ENCODE results near the gene EIF1. TPM values are rescaled to one million over a fixed set of nuclear protein-coding genes. Genes with fewer than 3 reads are reported as not detected.
"Not testable (repeated sequence)": the region's sequence is repeated elsewhere in the genome, so short reads cannot be mapped to it uniquely, and the experiment has no call there.

Gene EIF1
- total RNA-seq, 1 experiment from 2014 or later = 74.2 TPM

DNA sequence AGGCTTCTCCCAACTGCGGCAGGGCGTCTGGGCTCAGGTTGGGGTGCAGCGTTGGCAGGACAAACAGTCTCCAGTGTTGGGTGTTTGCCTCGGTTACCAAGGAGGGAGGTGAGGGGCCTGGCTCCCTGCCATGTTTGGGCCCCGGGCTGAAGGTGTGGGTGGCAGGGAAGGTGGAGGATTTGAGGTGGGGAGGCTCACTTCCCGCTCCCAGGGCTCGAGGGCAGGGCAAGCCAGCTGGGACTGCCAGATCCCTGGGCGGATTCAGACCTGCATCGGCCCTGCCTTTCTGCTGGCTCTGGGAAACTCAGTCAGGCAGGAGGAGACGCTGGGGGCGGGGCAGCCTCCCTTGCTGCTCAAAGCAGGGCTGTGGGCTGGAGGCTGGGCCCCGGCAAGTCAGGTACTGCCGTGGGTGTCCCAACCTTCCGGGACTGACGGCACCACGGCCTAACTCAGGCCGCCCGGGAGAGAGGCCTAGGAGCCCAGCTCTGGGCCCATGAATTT, 33.0 kb upstream of the EIF1 start:
- no peak for DNase-seq (ENCODE audit: low spot score)

- DNase-seq (ENCODE audit: low spot score) = no peak
Observed at GRCh38 chr17:41656249-41657023, 32.2 kb upstream of the EIF1 start.

DNA sequence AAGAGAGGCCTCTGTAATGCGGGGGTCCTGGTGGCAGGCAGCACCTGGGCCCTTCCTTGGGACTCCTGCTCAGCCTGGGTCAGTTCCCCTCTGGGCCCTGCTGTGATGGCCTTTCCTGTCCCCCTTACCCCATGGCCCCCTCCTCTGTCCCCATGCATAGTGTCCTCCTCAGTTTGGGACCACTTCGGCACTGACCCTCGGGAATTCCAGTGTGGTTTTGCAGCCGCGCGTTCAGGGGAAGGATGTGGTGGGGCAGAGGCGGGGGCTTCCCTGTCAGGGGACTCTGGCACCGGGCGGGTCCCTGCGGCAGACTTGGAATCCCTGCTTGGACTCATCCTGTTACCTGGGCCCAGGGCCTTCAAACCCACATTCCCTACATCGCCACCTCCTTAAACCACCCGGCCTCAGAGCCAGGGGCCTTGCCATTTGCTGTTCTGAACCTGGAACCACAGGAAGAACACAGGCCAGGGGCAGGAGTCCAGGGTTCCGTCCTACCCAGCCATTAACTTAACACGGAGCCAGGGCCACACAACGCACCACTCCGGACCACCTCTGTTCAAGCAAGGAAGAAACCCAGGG, 31.4 kb upstream of the EIF1 start:
- DNase-seq (ENCODE audit: low spot score) = no peak

GRCh38 chr17:41657936-41658335, 30.7 kb upstream of the EIF1 start:
- DNase-seq (ENCODE audit: low spot score) = no peak

DNA sequence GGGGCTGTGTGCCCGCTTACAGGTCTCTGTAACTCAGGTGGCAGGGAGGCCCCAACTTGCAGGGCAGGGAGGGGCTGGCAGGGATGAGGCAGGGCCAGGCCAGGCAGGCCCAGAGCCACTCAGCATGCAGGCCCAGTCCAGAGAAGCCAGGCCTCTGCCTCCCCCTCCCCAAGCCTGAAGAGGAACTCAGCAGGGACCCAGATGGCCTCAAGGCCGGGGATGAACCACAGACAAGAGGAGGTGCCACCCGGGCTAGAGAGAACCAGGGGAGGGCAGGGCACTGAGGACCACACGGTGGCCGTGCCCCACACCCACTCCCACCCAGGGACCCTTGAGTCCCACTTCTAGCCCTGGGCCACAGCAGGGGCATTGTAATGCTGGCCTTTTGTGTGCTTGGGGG, 29.8 kb upstream of the EIF1 start:
- DNase-seq (ENCODE audit: low spot score) = no peak

- no peak for DNase-seq (ENCODE audit: low spot score)
Observed at GRCh38 chr17:41659427-41660212, 29.1 kb upstream of the EIF1 start.

DNA sequence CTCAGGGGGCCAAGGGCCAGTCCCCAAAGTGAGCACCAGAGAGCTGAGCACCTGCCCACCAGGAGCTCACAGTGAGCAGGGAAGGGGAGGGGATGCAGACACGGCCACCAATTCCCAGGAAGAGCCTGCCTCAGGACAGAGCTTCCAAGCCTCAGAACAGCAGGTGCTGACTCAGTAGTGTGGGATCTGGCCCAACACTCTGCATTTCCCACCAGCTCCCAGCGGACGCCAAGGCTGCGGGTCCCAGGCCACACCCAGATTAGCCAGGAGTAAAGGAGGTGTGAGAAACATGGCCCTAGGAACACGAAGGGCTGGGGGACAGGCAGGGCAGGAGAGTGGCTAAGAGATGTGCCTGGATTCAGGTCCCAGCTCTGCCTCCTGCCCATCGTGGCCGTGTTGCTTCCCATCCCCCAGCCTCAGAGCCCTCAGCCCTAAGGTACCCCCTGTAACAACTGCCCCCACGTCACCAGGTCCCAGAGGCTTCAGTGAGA, 28.4 kb upstream of the EIF1 start:
- DNase-seq (ENCODE audit: low spot score) = peak; percentile 45

- DNase-seq (ENCODE audit: low spot score) = no peak
Observed at GRCh38 chr17:41663451-41664171, 25.1 kb upstream of the EIF1 start.

- DNase-seq (ENCODE audit: low spot score) = no peak
Observed at GRCh38 chr17:41664172-41664457, 24.6 kb upstream of the EIF1 start.

DNA sequence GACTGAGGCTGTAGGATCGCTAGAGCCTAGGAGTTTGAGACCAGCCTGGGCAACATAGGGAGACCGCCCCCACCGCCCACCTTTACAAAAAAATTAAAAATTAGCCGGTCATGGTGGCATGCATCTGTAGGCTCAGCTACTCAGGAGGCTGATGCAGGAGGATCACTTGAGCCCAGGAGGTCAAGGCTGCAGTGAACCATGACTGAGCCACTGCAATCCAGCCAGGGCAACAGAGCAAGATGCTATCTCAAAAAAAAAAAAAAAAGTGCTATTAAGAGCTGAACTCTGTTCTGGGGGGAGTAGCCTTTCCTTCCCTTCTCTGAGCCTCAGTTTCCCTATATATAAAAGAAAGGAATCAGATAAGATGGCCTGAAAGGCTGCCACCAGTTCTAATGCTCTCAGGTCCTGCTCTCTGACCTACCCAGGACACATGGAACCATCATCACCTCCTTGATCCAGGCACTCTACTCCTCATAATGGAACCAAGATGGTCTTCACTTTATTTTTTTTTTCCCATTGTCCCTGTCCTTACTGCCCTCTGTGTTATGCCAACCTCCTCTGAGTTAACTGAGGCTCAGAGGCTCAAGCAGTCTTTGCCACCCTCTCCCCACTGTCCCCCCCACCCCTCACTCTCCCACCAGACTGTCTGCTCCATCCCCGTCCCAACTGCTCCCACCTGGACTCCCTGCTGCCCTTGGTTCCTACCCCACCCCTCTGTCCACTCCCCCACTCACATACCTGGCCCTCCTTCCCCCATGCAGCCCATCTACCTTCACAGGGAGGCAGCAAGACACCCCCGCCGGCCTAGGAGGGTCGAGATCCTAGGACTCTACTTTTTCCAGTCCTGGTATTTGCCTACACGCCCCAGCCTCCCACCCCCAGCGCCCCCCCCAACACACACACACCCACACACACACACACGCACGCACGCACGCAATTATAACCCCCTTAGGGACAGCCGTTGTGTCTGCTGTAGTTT, 23.8 kb upstream of the EIF1 start:
- no peak for DNase-seq (ENCODE audit: low spot score)

DNA sequence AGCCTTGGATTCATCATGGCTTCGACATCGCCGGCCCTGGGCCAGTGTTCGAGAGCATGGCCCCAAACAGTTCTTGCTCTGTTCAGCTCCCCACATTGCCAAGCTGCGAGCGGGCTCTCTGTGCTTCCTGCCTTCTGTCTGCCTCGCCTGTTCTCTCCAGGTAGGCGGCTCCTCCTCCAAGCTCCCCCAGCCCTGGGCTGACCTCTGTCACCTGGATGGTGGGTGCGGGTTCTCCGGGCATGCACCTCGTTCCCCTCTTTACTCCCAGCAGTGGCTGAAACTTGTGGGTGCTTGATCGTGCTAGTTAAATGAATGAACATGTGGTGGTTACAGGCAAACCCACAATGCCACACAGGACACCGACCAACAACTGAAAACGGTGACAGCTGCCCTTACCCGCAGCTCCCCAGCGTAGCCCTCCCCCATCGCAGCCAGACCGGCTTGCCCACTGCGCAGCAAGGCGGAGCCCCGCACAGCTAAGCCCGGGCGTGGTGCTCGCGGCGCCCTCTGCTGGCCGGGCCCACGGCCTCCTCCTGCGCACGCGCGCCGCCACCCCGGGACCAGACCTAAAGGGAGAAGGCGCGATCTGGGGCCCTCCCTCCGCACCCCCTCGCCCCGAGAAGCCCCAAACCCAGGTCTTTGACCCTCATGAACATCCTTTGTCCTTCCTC, 23.0 kb upstream of the EIF1 start:
- peak; percentile 59 for DNase-seq (ENCODE audit: low spot score)

DNA sequence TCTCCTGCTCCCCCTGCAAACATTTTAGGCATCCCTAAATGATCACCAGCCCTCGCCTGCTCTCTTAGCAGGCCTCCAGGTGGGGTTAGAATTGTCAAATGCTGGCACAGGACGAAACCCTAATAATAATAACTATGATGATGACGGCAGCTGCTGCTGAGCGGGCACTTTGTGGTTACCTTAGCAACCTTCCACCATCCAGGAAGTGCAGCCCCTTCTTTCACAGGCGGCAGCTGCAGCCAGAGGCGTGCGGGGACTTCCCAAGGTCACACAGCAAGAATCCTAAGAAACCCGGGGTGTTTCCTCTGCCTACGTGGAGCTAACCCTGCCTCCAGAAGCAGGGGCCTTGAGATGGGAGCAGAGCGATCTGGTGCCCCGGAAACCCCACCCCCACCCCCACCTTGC, 22.4 kb upstream of the EIF1 start:
- DNase-seq (ENCODE audit: low spot score) = no peak

GRCh38 chr17:41666708-41667279, 21.9 kb upstream of the EIF1 start:
- DNase-seq (ENCODE audit: low spot score) = peak; percentile 69

DNA sequence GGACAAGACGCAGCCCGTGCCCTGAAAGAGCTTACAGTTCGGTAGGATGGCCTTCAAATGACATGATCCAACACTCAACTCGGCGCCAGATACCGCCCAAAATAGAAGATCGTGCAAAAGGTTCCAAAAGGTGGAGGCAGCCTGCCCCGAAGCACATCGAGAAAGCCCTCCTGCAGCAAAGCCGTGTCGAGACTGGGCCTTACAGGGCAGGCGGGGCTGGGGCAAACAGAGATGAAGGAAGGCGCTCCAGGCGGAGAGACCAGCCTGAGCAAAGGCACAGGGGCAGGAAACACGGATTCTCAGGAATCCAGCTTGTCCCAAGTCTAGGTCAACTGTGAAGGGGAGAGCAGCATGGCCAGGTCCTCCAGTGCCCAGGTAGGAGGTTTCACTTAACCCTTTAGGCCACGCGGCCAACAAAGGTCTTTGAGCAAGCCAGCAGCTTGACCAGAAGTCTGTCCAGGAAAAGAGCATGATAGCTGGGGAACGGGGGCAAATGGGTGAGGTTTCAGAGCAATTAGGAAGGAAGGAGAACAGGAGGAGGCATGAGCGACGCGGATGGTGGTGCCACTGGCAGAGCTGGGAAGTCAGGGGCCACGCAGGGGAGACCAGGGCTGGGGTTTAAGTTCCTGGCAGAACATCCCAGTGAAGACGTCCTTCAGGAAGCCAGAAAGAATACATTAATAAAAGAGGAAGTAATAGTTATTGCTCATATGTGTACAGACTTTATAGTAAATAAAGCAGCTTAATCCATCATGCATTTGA, 21.2 kb upstream of the EIF1 start:
- DNase-seq (ENCODE audit: low spot score) = no peak

DNA sequence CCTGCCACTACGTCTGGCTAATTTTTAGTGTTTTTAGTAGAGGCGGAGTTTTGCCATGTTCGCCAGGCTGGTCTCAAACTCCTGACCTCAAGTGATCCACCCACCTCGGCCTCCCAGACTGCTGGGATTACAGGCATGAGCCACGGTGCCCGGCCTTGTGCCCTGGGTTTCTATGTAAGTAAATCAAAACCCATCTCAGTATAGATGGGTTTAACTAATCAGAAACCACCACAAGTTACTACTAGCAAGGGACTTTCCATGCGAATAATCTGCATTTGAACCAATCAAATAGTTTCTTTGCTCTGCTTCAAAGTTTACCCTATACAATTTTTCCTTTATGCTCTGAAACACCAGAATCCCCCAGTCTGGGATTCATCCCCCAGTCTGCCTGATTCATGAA, 16.5 kb upstream of the EIF1 start:
- no peak for DNase-seq (ENCODE audit: low spot score)

- DNase-seq (ENCODE audit: low spot score) = not testable (repeated sequence)
Observed at GRCh38 chr17:41675157-41676057, 13.3 kb upstream of the EIF1 start.

GRCh38 chr17:41676058-41676419, 12.6 kb upstream of the EIF1 start:
- DNase-seq (ENCODE audit: low spot score) = no peak

GRCh38 chr17:41678411-41678906, 10.2 kb upstream of the EIF1 start:
- DNase-seq (ENCODE audit: low spot score) = peak; percentile 84

Data from A172 (cell line).